Measurements from ENCODE around the gene RIPK4. TPM values are rescaled to one million over a fixed set of nuclear protein-coding genes. Genes with fewer than 3 reads are reported as not detected.
A peak's percentile ranks its signal among the peaks of the same experiment; 100 is the strongest.
"Not testable (repeated sequence)": the region's sequence is repeated elsewhere in the genome, so short reads cannot be mapped to it uniquely, and the experiment has no call there.

RIPK4 gene
- total RNA-seq, 3 donors from 2014 or later: 0.13 to 0.20 (median 0.19) TPM

DNA sequence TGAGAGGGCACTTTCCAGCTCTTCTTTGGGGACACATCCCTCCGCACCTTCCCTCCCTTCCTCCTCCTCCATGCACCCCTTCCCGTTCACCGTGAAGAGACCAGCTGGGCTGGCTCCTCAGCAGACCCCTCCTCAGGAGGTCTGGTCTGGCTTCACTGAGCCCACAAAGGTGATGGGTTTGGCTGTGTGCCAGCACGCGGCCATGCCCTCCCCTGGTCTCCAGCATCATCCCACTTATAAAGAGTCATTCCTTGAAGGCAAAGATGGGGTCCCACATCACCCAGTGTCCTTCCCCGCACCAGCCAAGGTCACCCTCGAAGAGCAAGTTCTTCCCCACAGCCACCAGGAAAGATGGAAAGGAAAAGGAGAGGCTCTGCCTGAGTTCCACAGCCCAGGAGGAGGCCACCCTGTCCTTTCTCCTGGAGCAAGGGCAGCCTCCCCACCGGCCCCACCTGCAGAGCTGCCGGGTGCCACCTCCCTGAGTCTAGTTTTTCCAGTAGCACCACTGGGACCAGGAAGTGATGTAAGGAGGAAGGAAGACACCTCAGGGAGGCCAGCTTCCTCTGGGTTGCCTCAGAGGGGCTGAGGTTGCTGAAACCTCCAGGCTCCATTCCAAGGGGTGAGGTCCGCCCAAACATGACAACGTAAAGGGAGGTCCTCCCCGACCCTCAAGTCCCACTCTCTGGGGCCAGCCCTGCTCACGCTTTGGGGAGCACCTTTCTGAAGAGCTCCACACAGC, 32.7 kb downstream of the RIPK4 start:
- Mint-ChIP-seq H3K36me3 (ENCODE audit: insufficient read depth) (no peaks in the 10 kb centered on the region), H3K27me3 (ENCODE audit: low read depth) (peaks cover 30% of the 10 kb centered on the region), H3K4me1 (ENCODE audit: low read depth) (no peaks in the 10 kb centered on the region), H3K9me3 (peaks cover 23% of the 10 kb centered on the region), H3K4me3 (no peak overlapping the region)
- ATAC-seq (no peak), DNase-seq (no peak)

DNA sequence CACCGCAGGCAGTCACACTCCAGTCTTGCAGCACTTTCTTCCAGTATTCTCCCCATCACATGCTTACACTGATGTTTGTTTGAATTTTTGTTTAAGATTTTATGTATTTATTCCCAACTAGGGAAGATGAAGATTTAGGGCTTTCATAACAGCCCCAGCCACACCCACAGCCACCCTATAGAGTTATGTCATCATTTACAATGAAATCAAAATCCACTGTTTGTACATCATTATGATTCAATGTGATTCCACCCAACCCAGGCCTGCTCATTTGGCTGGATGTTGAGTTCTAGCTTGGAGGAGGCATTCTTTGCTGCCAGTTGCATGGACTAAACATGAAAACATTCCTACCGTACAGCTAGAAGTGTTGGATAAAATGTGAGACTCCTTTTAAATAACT, 35.8 kb downstream of the RIPK4 start:
- ATAC-seq (no peak), DNase-seq (no peak)
- H3K4me3 Mint-ChIP-seq: no peak overlapping the region
- no peaks in the 10 kb centered on the region for H3K4me1 Mint-ChIP-seq (ENCODE audit: low read depth)
- H3K36me3 Mint-ChIP-seq (ENCODE audit: insufficient read depth): no peaks in the 10 kb centered on the region
- peaks cover 17% of the 10 kb centered on the region for H3K9me3 Mint-ChIP-seq
- peaks cover 40% of the 10 kb centered on the region for H3K27me3 Mint-ChIP-seq (ENCODE audit: low read depth)

DNA sequence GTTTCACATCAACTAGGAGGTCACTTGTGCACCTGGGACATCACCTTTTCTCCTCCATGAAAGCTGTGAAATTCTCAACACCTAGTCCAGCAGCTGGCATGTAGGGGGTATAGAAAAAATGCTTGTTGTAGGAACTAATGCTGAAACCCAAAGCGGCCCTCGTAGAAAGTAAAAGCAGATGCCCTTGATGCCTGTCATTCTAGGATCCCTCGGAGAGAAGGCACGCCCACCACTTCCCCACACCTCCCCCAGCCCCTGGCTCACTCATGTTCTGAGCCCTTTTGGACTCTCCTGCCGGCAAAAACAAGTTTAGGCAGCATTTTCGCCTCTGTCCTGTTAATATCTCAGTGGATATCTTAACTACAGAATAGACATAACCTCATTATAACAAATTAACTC, 36.5 kb downstream of the RIPK4 start:
- Mint-ChIP-seq H3K4me1 (ENCODE audit: low read depth) (peaks cover under 1% of the 10 kb centered on the region), H3K27me3 (ENCODE audit: low read depth) (peaks cover 41% of the 10 kb centered on the region), H3K4me3 (no peak overlapping the region), H3K9me3 (peaks cover 17% of the 10 kb centered on the region), H3K36me3 (ENCODE audit: insufficient read depth) (no peaks in the 10 kb centered on the region)
- DNase-seq (no peak), ATAC-seq (no peak)

DNA sequence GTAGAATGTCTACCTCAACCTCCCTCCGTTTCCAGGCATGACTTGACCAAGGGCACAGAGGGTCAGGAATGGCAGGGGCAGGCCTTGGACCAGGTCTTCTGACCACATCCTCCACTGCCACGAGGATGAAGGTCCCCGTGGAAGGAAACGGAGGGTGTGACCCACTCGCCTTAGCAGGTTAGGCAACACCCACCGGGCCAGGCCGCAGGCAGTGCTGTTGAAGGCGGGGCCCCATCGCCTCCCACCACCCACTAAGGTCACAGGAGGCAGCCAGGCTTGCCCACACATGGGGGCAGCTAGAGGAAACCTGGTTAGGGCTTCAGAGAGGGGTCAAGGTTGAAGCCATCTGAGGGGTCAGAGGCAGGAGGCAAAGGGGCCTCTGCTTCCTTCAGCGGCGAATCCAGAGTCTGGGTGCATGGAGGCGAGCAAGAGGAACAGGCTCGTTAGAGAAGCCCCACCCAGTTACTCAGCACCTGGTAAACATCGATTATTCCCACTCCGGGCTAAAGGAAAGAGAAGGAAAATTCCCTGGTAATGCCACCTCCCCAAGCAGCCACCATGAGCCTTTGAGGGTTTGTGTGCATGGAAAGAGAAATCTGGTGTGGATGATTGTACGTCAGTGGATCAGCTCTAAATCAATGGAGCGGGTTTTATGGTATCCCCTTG, 37.0 kb downstream of the RIPK4 start:
- Mint-ChIP-seq H3K4me1 (ENCODE audit: low read depth) (peaks cover 3% of the 10 kb centered on the region), H3K36me3 (ENCODE audit: insufficient read depth) (no peaks in the 10 kb centered on the region), H3K27me3 (ENCODE audit: low read depth) (peaks cover 42% of the 10 kb centered on the region), H3K9me3 (peaks cover 17% of the 10 kb centered on the region), H3K4me3 (no peak overlapping the region)
- DNase-seq: no peak
- ATAC-seq: no peak

DNA sequence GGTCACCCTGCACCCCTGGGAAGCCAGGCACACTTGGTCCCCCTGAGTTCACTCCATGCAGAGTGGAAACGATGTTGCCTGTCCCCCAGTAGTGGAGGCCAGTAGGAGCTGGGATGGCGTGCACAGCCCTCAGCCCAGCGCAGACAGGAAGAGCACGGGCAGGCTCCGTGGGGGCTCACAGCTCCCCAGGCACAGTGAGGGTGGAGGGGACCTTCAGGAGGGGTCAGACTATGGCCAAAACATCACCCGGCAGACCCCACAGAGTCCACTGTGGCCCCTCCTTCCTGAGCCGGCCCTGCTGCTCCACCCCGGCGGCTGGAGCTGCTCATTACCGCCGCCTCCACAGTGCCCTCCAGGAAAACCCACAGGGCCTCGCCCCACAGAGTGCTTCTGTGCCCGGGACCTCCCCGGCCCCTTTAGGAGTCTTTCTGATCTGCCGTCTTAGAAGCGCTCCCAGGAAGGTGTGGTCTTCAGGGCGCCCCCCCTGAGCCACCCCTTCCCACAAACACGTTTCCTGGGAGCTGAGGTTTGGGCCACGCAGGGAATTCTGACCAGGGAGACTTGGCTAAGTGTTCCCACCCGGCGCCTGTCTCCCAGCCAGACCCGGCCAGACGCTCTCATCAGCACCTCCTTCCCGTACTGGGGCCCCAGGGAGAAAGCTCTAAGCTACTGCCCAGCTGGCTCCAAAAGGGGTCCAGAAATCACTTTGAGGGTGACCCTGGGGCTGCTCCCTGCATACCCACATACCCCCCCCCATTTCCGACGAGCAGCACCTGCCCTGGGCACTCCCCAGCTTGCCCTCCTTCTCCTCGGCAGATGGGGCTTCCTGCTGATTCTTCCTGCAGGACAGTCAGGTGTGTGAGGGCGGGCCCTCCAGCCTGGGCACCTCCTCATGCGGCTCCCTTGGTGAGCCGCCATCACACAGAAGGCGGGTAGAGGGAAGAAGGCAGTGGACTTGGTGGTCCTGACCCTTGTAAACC, 38.8 kb downstream of the RIPK4 start:
- H3K4me3 Mint-ChIP-seq: no peak overlapping the region
- H3K9me3 Mint-ChIP-seq: peaks cover 16% of the 10 kb centered on the region
- ATAC-seq (no peak), DNase-seq (no peak)
- H3K36me3 Mint-ChIP-seq (ENCODE audit: insufficient read depth): no peaks in the 10 kb centered on the region
- peaks cover 3% of the 10 kb centered on the region for H3K4me1 Mint-ChIP-seq (ENCODE audit: low read depth)
- peaks cover 46% of the 10 kb centered on the region for H3K27me3 Mint-ChIP-seq (ENCODE audit: low read depth)

DNA sequence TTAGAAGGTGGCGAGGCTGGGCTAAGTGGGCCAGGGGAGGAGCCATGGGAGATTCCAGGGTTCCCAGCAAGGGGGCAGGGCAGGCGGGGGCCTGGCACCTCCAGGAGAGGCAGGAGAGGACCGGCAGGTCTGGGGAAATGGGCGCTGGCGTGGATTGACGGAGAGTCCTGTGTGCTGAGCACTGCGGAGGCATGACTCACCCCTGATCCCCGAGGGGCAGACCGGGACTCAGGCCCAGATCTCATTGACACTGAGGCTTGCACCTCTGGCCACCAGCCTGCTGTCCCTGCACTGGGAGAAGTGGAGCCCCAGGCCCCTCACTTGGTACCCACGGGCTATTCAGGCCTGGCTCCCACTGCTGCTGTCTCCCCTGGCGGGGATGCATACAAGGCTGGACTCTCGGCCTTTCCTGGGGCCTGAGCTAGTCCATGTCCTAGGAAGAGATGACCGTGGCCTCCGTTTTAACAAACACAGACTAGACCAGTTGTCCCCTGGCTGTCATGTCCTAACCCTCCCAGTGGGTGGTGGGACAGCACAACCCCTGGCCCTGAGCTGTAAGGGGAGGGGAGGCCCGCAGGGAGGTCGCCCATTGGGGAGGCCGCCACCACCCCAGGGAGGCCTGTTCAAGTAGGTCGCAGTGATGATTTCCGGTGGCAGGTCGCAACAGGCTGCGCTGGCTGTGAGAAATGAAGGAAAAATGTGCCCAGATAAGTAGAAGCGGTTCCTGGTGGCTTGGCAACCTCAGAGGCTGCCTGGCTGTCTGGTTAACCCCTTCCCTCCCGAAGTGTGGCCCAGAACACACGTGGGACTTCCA, 39.7 kb downstream of the RIPK4 start:
- no peak for DNase-seq
- H3K9me3 Mint-ChIP-seq: peaks cover 10% of the 10 kb centered on the region
- peaks cover 3% of the 10 kb centered on the region for H3K4me1 Mint-ChIP-seq (ENCODE audit: low read depth)
- ATAC-seq: no peak
- H3K4me3 Mint-ChIP-seq: no peak overlapping the region
- H3K27me3 Mint-ChIP-seq (ENCODE audit: low read depth): peaks cover 53% of the 10 kb centered on the region
- H3K36me3 Mint-ChIP-seq (ENCODE audit: insufficient read depth): no peaks in the 10 kb centered on the region

DNA sequence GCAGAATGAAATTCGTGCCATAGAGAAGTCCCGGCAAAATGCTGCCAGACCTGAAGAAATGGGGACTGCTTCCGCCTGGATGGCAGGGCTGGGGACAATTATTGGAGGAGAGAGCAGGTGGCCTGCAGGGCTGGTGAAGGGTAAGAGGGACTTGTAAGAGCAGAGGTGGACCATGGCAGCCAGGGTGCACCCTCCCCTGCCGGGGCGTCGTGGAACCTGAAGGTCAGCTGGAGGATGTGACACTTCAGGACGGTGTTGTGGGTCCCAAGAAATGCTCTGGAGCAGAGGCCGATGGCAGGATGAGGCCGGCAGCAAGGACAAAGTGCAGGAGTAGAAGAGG, 40.3 kb downstream of the RIPK4 start:
- Mint-ChIP-seq H3K4me1 (ENCODE audit: low read depth) (peaks cover 3% of the 10 kb centered on the region), H3K36me3 (ENCODE audit: insufficient read depth) (no peaks in the 10 kb centered on the region), H3K9me3 (peaks cover 5% of the 10 kb centered on the region), H3K27me3 (ENCODE audit: low read depth) (peaks cover 59% of the 10 kb centered on the region), H3K4me3 (no peak overlapping the region)
- ATAC-seq (no peak), DNase-seq (no peak)

DNA sequence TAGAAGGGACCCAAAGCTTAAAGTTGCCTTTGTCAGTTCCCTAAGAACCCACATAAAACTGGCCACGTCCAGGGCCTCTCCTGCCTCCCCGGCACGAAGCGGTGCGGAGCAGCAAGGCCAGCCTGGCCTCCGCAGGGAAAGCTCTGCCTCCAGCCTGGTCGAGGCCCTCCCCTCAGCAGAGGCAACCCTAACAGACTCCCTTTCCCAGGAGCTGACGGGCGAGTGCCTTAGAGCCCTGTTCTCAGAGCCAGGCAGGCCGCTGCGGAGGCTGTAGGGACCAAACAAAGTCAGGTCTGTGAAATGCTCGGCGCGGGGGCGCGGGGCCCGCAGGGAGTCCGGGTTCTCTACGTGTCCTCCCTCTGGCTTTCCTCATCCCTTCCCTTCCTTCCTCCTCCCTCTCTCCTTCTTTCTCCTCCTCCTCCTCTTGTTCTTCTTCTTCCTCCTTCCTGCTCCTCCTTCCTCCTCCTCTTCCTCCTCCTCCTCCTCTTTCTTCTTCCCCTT, 40.7 kb downstream of the RIPK4 start:
- no peaks in the 10 kb centered on the region for H3K36me3 Mint-ChIP-seq (ENCODE audit: insufficient read depth)
- peaks cover 3% of the 10 kb centered on the region for H3K4me1 Mint-ChIP-seq (ENCODE audit: low read depth)
- ATAC-seq (peak in 1 of 2 donors; percentile 15), DNase-seq (no peak)
- H3K9me3 Mint-ChIP-seq: peaks cover under 1% of the 10 kb centered on the region
- peaks cover 60% of the 10 kb centered on the region for H3K27me3 Mint-ChIP-seq (ENCODE audit: low read depth)
- H3K4me3 Mint-ChIP-seq: no peak overlapping the region

DNA sequence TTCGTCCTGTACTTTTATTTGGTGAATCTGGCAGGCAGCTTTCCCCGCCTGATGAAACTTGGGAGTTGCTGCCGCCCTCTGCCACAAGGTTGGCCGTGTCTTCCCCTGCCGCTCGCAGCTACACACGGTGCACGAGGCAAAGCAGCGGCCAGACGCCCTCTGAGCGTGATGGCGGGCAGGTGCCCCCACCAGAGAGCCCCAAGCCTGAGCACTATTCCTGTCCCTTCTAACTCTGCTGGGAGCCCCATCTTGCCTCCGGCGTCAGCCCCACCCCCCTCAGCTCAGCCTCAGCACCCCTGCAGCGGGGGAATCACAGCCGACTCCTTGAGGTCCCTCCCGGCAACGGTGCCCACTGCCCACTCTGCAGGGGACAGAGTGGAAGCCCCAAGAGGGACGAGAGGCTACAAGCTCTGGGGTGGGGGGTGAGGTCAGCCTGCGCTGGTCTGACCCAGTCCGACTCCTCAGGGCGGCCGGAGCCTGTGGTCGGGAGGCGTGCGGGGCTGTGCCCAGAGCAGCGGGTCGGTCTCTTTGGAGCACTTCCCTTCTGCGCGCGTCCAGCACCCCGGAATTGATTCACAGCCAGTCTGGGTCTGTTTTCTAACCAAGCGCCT, 41.3 kb downstream of the RIPK4 start:
- H3K4me3 Mint-ChIP-seq: no peak overlapping the region
- ATAC-seq (peak in 1 of 2 donors; percentile 25), DNase-seq (no peak)
- H3K36me3 Mint-ChIP-seq (ENCODE audit: insufficient read depth): no peaks in the 10 kb centered on the region
- peaks cover 3% of the 10 kb centered on the region for H3K4me1 Mint-ChIP-seq (ENCODE audit: low read depth)
- peaks cover 58% of the 10 kb centered on the region for H3K27me3 Mint-ChIP-seq (ENCODE audit: low read depth)
- H3K9me3 Mint-ChIP-seq: no peaks in the 10 kb centered on the region

DNA sequence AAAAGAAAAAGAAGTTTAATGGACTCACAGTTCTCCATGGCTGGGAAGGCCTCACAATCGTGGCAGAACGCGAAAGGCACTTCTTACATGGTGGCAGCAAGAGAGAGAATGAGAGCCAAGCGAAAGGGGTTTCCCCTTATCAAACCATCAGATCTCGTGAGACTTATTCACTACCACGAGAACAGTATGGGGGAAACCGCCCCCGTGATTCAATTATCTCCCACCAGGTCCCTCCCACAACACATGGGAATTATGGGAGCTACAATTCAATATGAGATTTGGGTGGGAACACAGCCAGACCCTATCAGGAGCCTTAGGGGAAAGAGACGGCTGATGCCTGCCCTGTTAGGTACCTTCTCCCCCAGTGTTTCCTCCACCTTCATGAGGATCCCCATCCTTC, 43.0 kb downstream of the RIPK4 start:
- H3K4me1 Mint-ChIP-seq (ENCODE audit: low read depth); H3K9me3 Mint-ChIP-seq; H3K4me3 Mint-ChIP-seq; H3K36me3 Mint-ChIP-seq (ENCODE audit: insufficient read depth); DNase-seq; ATAC-seq: not testable (repeated sequence)
- peaks cover 55% of the 10 kb centered on the region for H3K27me3 Mint-ChIP-seq (ENCODE audit: low read depth)

DNA sequence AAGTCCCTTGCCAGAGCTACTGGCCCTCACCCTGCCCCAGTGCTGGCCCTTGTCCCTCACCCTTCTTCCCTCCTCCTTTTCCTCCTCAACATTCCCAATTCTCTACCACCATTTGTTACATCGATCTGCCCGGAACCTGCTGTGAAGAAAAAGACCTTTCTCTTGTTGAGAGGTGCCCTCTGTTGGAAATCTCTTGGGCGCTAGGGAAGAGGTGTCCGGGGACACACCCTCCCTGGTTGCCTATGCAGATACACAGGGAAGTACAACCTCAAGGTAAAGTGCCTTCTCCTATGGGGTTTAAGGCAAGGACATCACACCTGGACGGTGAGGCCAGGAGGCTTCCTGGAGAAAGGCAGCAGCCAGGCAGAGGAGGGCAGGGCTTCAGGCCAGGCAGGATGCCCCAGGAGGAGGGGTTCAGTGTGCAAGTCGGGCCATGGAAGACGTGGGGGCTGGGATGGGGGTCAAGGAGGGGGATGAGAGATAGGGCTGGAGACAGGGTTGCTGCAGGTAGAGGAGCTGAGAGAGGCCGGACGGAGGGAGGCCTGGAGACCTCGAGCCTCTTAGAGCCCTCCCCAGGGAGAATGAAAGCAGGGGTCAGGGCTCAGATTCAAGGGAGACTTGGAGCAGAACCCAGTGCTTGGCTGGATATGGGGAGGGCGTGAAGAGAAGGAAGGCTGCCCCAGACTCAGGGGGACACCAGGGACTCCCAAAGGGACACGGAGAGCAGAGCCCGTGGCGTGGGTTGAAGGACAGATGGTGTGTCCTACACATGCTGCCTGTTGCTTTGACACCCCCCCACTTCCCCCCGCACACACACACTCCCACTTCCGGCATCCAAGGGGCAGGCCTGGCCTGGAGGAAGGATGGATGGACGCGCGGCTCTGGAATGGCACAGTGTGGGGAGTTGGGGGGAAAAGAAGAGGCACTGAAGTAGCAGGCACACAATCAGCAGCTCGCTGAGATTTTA, 44.5 kb downstream of the RIPK4 start:
- DNase-seq (no peak), ATAC-seq (no peak)
- Mint-ChIP-seq H3K36me3 (ENCODE audit: insufficient read depth) (no peaks in the 10 kb centered on the region), H3K4me3 (no peak overlapping the region), H3K27me3 (ENCODE audit: low read depth) (peaks cover 47% of the 10 kb centered on the region), H3K9me3 (no peaks in the 10 kb centered on the region), H3K4me1 (ENCODE audit: low read depth) (peaks cover 3% of the 10 kb centered on the region)

DNA sequence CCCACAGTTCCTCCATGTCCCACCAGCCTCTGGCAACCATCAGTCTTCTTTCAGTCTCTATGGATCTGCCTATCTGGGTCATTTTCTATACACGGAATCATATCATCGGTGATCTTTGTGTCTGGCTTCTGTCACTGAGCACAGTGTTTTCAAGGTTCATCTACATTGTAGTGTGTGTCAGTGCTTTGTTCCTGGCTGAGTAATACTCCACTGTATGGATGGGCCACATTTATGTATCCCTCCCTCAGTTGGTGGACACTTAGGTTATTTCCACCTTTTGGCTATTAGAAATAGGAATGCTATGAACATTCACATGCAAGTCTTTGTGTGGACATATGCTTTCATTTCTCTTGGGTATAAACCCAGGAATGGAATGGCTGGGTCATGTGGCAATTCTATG, 46.6 kb downstream of the RIPK4 start:
- H3K36me3 Mint-ChIP-seq (ENCODE audit: insufficient read depth): no peaks in the 10 kb centered on the region
- ATAC-seq (no peak), DNase-seq (no peak)
- no peaks in the 10 kb centered on the region for H3K9me3 Mint-ChIP-seq
- H3K4me3 Mint-ChIP-seq: no peak overlapping the region
- H3K27me3 Mint-ChIP-seq (ENCODE audit: low read depth): peaks cover 38% of the 10 kb centered on the region
- peaks cover 1% of the 10 kb centered on the region for H3K4me1 Mint-ChIP-seq (ENCODE audit: low read depth)

All from activated T-cell treated with anti-CD3 and anti-CD28 coated beads, Interleukin-2, amount 50 U/mL, for 4 hours (primary cell).